SK-N-MC (cell line): Measurements from ENCODE around the gene CRYAA.
"Not testable (repeated sequence)": the region's sequence is repeated elsewhere in the genome, so short reads cannot be mapped to it uniquely, and the experiment has no call there.

Experiments
- EZH2 ChIP-seq: fragments of 200-600 bp; sonication (generic); IDR thresholded peaks from one replicate; pipeline ENCODE4 v1.6.1; 2017; ENCODE audit warnings: antibody characterized with exemption
- POLR2AphosphoS5 ChIP-seq: IDR thresholded peaks from 2 replicates; pipeline ENCODE4 v1.6.1; 2012; ENCODE audit warnings: mild to moderate bottlenecking, low read depth, low read length, borderline replicate concordance

- not testable (repeated sequence) for TF ChIP-seq EZH2, POLR2AphosphoS5
Observed at GRCh38 chr21:43172812-43173211, 4.0 kb downstream of the CRYAA start.
